HG02885 (cell line): ENCODE data around the gene DDA1.
"Not testable (repeated sequence)": the region's sequence is repeated elsewhere in the genome, so short reads cannot be mapped to it uniquely, and the experiment has no call there.

Experiments used
- ATAC-seq: cut with Tn5 transposase; IDR thresholded peaks from one replicate; pipeline ENCODE4 v1.9.1; 2021; ENCODE audit warnings: mild to moderate bottlenecking; ENCODE audit not compliant: unreplicated experiment, poor library complexity

The DDA1 gene

DNA sequence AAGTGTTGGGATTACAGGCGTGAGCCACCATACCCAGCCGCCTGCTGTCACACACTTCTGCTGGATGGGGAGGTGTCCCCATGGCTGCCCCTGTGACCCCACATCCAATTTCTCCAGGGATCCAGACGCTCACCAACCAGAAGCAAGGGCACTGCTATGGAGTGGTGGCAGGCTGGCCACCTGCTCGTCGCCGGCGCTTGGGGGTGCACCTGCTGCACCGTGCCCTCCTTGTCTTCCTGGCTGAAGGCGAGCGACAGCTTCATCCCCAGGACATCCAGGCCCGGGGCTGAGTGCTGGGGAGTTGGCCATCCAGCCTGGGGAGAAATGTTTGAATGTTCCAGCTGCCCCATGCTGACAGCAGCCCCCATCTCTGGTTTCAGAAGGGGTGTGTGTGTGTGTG lies 23.1 kb upstream of the DDA1 start:
- ATAC-seq, result no peak

DNA sequence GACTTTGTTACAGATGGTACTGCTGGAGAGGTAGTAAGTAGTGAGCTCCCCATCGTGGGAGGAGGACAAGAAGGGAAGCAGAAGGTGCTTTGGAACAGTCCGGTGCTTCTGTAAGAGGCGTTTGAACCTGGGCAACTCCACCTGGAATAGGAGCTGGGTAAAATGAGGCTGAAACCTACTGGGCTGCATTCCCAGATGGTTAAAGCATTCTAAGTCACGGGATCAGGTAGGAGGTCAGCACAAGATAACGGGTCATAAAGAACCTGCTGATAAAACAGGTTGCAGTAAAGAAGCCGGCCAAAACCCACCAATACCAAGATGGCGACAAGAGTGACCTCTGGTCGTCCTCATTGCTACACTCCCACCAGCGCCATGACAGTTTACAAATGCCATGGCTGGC lies 22.6 kb upstream of the DDA1 start:
- no peak for ATAC-seq

DNA sequence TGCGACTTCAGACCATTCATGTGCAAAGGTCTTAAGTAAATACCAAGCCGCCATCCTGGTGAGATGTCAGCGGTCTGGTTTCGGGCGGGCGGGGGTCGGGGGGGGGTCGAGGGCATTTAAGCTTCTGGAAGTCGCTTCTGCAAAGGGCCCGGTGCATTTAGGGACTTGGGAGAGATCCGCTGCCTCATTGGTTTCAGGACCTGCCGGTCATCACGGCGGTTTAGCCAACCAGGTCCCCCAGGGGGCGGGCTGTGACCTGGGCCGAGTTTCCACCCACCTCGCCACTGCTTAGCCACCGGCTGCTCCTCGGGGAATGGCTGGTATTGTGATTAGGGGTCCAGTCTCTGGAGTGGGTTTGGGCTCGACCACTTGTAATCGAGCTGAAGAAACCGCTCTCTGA lies 19.9 kb upstream of the DDA1 start:
- no peak for ATAC-seq

DNA sequence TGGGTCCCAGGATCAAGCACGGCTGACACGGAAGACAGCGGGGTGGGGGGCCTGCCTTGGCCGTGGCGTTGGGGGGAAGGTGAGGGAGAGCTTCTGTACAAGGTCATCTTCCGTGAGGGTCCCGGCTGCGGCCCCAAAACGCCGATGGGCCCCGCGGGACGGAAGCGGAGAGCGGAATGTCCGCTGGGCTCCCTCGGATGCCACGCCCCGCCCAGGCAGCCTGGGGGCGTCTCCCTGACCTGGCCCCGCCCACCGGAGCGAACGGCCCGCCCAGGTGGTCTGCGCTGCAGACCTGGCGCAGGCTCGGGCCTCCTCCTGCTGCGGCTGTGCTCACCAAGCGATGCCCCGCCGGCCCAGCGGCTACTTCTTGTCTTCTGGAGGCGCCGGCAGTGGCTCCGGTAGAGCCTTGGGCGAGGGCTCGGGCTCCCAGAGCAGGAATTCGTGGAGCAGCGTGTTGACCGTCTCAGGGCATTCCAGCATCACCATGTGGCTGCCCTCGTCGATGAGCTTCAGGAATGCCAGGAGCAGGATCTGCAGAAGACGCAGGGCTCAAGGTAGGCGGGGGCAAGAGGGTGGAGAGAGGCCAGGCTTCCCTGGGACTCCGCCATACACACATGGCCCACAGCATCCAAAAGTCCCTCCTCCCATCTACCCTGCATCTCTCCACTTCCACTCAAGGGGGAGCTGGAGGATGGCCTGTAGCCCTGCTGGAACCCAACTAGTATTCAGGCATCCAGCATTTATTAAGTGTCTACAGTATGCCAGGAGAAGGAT lies 16.9 kb upstream of the DDA1 start:
- ATAC-seq, result peak; percentile 77

DNA sequence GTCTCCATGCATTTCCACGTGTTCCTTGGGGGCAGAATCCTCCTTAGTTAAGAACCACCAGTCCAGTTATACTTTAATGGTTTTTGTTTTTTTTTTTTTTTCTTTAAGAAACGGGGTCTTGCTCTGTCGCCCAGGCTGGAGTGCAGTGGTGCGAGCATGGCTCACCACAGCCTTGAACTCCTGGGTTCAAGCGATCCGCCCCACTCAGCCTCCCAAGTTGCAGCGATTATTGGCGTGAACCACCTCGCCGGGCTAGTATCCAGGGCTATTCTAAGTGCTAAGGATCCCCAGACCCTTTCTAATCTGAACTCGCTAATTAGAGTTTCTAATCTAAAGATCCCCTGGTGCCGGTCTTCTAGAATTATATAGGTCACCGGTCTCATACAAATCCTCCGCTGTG lies 15.8 kb upstream of the DDA1 start:
- no peak for ATAC-seq

DNA sequence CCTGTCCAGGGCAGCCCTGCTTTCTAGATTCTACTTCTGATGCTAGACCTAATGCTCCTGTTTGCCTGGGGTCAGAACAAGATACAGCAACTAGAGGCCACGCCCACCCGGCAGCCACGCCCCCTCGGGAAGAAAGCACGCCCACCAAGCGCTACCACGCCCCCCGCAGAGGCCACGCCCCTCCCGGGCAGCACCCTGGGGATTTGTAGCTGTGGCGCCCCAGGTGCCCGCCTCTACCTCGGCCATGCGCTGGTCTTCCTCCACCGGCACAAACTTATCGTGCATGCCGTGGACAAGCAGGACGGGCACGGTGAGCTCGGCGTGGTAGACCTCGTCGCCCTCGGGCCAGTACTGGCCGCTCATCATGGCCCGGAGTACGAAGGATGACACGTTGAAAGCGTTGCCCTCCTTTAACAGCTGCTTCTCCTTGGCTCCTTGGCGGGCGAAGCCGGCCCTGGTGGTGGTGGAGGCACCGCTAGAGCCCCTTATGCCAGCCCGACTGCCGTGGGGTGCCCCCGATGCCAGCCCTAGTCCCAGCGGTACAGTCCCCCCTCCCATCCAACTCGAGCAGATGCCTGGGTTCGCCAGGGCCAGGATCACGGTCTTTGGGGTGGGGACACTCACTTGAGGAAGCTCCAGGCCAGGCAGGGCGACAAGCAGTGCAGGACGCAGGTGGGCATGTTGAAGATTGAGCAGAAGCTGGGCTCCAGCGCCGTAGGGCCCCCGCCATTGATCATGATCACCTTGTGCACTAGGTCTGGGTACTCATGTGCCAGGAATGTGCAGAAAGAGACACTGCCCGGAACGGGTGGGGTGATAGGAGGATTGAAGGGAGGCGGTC lies 15.1 kb upstream of the DDA1 start:
- ATAC-seq, result no peak

DNA sequence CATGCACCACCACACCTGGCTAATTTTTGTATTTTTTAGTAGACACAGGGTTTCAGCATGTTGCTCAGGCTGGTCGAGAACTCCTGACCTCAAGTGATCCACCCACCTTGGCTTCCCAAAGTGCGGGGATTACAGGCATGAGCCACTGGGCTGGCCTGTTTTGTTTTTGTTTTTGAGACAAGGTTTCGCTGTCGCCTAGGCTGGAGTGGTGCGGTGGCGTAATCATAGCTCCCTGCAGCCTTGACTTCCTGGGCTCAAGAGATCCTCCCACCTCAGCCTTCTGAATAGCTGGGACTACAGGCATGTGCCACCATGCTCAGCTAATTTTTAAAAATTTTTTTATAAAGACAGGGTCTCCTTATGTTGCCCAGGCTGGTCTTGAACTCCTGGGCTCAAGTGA lies 13.8 kb upstream of the DDA1 start:
- not testable (repeated sequence) for ATAC-seq

DNA sequence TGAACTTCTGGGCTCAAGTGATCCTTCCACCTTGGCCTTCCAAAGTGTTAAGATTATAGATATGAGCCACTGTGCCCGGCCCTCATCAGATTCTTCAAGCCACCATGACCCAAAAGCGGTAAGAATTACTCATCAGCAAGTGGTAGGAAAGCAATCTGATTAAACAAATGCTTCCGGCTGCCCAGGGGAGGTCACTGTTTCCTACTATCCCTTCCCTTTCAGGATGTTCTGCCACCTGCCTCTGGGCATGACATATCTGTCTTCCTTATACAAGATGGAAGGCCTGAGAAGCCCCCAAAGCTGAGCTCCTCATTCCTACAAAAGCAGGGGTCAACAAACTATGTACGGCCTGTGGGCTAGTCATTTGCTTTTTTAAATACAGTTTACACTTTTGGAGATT lies 13.1 kb upstream of the DDA1 start:
- no peak for ATAC-seq

DNA sequence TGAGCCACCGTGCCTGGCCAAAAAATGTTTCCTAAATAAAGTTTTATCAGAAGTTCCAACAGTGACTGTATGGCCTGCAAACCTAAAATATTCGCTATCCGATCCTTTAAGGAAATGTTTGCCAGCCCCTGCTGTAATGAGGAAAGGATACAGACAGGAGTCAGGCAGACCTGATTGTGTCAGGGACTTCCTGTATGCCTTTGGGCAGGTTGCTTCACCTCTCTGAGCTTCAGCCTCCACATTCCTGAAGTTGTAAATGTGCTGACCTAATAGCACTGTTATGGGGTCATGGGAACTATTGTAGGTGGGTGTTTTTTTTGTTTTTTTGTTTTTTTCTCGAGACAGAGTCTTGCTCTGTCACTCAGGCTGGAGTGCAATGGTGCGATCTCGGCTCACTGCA lies 12.4 kb upstream of the DDA1 start:
- no peak for ATAC-seq

DNA sequence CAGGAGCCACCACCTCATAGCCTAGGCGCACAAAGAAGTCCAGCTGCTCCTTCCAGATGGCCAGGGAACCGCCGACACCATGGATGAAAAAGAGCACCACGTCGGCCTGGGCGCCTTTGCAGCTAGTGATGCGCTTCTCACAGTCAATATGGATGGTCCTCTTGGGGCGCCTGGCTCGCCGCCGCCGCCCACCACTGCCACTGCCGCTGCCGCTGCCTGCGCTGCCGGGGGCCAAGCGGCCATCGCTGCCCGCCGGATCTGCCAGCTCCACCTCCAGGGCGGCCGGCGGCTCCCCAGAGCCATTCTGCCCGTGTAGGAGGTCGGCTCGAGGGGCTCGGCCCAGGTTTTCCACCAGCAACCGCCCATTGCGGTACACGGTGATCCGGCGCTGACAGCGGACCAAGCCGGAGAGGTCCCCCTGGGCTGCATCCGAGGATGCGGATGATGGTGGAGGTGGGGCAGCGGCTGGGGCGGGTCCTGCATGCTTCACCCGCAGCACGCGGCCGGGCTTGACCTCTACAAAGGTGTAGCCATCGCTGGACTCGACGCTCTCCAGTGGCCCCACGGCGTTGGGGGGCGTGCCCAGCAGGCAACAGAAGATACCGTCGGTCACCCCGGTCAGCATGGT lies 8.3 kb upstream of the DDA1 start:
- ATAC-seq, result no peak

DNA sequence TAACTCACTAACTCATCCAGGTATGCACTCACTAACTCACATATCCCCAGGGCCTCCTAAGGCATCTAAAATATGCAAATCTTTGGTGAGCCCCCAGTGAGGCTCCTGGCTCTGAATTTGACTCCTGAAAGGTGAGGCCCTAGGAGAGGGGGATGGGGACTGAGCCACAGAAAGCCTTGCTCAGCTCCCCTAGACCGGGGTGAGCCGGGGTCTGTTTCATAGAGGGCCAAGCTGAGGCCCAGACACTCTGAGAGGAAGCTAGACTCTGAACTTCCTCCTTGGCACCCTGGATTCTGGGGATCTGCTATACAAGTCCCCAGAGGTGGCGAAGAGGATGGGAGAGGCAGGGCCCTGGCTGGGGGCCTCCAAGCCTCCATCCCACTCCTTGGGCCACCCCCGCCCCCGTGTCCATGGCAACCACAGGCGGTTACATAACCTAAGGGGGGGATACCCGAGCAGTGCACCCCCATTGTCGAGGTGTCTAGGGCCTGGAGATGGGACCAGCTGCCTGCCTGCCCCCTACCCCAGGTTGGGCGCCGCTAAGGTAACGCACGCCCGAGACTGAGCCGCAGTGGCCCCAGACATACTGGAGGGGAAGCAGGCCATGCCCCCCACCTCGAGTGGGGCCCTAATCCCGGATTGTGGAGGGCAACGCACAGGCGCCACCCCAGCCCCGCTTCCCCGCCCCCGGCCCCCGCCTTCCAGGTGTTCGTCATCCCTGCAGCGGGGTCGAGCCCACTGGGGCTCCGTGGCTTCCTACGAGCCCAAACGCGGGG lies 6.8 kb upstream of the DDA1 start:
- no peak for ATAC-seq

DNA sequence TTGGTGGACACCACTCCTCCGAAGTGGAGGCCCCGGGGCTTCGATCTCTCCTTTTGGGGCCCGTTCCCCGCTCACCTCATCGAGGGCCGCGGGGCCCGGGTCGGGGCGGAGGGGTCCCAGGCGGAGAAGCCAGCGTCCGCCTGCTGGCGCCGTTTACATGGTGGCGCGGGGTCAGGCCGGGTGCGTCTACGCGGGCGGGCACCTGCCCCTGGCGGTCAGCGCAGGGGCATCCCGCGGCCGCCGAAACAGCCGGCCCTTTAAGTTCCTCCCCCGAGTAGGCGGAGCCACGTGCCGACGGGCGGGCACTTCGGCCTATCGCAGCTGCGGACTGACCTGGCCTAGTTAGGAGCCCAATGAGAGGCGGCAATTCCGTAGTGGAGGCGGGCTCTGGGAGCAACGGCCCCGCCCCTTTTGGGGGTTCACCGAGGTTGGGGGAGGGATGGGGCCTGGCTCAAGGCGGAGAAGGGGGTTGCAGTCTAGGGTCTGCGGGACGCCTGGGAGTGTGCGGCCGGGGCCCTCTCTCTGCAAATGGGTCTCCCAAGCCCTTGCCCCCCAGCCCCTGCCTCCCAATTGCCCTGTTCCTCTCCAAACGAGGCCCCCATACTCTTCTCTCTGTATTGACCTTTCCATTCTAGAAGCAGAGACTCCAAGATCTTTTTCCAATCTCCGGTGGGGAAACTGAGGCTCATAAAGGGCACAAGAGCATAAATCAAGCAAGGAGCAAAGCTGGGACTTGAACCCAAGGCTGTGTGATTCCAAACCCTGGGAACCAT lies 6.0 kb upstream of the DDA1 start, which contains the start of gene ABHD8:
TSS of gene ABHD8 (minus strand) at position 259 of the 773 bp plus-strand sequence. CDS start 1,809 bp downstream, outside the sequence.
- ATAC-seq, result peak; percentile 64

DNA sequence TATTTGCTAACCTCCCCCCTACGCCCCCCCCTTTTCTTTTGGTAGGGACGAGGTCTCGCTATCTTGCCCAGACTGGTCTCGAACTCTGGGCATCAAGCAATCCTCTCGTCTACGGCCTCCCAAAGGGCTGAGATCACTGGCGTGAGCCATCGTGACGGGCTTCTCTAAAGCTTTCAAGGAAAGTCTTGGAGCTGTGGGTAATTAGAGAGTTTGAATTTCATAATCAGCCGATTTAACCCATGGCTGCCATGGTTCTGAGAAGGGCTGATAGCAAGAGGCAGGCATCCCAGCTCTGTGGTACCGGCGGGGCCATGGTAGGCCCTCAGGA lies 5.5 kb upstream of the DDA1 start:
- ATAC-seq, result no peak

DNA sequence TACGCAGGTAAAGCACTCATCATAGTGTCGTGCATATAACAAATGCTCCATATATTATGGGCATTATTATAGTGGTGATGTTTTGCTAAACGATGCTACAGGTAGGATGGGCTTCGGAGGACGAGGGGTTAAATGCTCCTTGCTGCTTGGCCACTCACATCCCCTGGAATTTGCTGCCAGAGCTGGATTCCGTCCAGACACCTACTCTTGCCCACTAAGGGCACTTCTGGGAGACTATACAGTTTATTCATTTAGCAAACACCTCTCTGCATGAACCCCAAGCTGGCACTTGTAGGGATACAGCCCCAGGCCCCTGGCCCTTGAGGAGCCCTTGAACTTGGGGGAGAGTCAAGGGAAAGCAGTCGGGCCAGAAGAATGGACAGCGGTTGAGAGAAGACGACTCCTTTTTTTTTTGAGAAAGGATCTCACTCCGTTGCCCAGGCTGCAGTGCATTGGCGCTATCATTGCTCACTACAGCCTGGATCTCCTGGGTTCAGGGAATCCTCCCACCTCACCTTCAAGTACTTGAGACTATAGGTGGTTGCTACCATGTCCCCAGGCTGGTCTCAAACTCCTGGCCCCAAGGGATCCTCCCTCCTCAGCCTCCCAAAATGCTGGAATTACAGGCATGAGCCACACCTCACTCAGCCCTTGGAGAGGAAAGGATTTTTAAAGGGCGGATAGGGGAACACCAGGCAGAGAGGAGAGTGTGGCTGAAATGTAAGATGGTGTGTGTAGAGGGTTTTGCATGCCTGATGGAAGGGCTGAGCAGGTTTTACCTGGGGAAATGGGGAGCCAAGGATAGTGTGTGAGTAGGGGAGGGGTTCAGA lies 4.8 kb upstream of the DDA1 start:
- no peak for ATAC-seq

DNA sequence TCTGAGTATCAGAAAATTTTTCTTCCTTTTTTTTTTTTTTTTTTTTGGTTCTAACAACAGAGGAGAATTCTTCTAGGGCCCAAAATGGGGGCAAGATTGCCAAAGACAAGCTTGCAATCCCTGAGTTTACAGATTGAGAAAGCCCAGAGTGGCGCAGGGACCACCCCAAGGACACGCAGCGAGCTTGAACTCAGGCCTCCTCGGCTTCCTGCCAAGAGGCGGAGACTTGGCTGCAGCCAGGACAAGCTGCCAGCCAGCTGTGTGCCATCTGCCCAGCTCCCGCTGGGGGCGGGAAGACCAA lies 4.2 kb upstream of the DDA1 start:
- no peak for ATAC-seq

DNA sequence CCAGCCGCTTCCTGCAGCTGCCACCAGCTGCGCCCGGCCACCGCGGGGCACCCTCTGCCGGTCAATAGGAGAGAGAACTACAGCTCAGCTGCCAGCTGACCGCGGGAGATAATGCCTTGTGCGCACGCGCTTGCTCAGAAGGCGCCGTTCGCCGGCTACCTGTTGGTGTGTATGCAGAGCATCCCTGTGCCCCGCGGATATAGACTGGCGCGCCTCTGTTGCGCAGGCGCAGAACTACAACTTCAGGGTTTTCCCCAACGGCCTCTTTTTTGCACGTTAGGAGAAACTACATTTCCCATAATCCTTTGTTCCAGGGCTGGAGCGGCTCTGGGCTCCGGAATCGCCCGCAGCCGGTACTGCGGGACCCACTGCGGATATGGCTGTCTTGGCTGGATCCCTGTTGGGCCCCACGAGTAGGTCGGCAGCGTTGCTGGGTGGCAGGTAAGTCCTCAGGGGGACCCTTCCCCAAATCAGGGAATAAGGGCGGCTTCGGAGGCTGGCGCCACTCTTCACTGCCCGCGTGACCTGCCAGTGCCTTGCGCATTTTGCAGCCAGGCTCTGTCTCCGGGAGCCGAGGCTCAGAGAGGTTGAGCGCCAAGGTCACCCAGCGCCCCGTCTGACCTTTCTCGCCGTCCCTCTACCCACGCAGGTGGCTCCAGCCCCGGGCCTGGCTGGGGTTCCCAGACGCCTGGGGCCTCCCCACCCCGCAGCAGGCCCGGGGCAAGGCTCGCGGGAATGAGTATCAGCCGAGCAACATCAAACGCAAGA lies 3.7 kb upstream of the DDA1 start, which contains the start of gene MRPL34:
TSS of gene MRPL34 (plus strand) at position 356 of the 768 bp plus-strand sequence. CDS start at position 377, 21 bp downstream.
- ATAC-seq, result peak; percentile 65

DNA sequence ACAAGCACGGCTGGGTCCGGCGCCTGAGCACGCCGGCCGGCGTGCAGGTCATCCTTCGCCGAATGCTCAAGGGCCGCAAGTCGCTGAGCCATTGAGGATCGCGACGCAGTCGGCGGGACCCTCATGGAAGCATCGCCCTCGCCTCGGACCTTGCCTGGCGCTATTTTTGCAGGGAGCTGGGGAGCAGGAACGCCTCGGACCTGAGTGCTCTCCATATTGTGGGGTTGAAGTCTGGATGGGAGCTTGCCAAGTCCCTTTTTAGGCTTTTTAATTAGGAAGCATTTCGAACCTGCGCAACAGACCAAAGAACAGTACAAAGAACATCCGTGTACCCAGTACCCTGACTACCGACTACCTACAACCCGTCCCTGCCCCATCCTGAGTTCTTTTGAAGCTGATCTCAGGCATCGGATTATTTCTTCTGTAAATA lies 3.1 kb upstream of the DDA1 start:
- ATAC-seq, result no peak

DNA sequence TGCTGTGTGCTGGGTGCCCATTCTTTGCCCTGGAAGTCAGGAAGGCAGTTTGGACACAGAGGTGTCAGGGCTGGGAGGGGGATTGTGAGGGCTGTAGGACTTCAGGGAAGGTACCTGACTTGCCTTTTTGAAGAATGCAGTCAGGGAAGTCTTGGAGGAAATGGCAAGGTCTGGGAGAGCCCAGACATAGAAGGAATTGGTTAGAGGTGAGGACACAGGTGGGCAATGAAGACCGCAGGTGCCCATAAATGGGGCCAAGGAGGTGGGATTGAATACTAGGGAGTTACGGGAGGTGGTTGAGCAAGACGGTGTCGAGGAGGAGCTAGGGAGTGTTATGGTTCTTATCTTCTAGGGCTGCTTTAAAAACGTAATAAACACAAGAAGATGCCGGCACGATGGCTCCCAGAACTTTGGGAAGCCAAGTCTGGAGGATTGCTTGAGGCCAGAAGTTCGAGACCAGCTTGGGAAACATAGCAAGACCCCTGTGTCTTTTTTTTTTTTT lies 1.4 kb upstream of the DDA1 start:
- ATAC-seq, result no peak
